ENCODE measurements around the gene ITGA1.
"Not testable (repeated sequence)": the region's sequence is repeated elsewhere in the genome, so short reads cannot be mapped to it uniquely, and the experiment has no call there.

ITGA1 gene

GRCh38 chr5:52787600-52788504 lies at the start of gene ITGA1, which contains the start of gene PELO:
Gene ITGA1 (plus strand): TSS chr5:52787916. CDS start chr5:52788354, 438 bp downstream.
Gene PELO (plus strand): TSS chr5:52787916. CDS start chr5:52800395, 12,479 bp downstream.
- DNase-seq = peak; percentile 64

- no peak for DNase-seq
Measured at GRCh38 chr5:52738095-52738506, 49.6 kb upstream of the ITGA1 start.

GRCh38 chr5:52740007-52740406 lies 47.7 kb upstream of the ITGA1 start:
- DNase-seq = no peak

GRCh38 chr5:52743012-52743411 lies 44.7 kb upstream of the ITGA1 start:
- no peak for DNase-seq

- DNase-seq = no peak
Measured at GRCh38 chr5:52743529-52743928, 44.2 kb upstream of the ITGA1 start.

GRCh38 chr5:52743970-52744369 lies 43.7 kb upstream of the ITGA1 start:
- DNase-seq = no peak

GRCh38 chr5:52744867-52745458 lies 42.8 kb upstream of the ITGA1 start:
- not testable (repeated sequence) for DNase-seq

- no peak for DNase-seq
Measured at GRCh38 chr5:52746539-52746938, 41.2 kb upstream of the ITGA1 start.

- DNase-seq = no peak
Measured at GRCh38 chr5:52748590-52748989, 39.1 kb upstream of the ITGA1 start.

- DNase-seq = no peak
Measured at GRCh38 chr5:52749666-52750065, 38.0 kb upstream of the ITGA1 start.

- DNase-seq = no peak
Measured at GRCh38 chr5:52751137-52751536, 36.6 kb upstream of the ITGA1 start.

GRCh38 chr5:52754051-52754450 lies 33.7 kb upstream of the ITGA1 start:
- DNase-seq = no peak

GRCh38 chr5:52757527-52757926 lies 30.2 kb upstream of the ITGA1 start:
- no peak for DNase-seq

GRCh38 chr5:52758014-52758413 lies 29.7 kb upstream of the ITGA1 start:
- no peak for DNase-seq

GRCh38 chr5:52759331-52759730 lies 28.4 kb upstream of the ITGA1 start:
- no peak for DNase-seq

GRCh38 chr5:52760695-52761366 lies 26.9 kb upstream of the ITGA1 start:
- no peak for DNase-seq

GRCh38 chr5:52767217-52767743 lies 20.4 kb upstream of the ITGA1 start:
- DNase-seq = no peak

GRCh38 chr5:52767766-52768480 lies 19.8 kb upstream of the ITGA1 start:
- no peak for DNase-seq

- DNase-seq = no peak
Measured at GRCh38 chr5:52769061-52769460, 18.7 kb upstream of the ITGA1 start.

- DNase-seq = no peak
Measured at GRCh38 chr5:52770287-52770939, 17.3 kb upstream of the ITGA1 start.

- DNase-seq = no peak
Measured at GRCh38 chr5:52771343-52772039, 16.2 kb upstream of the ITGA1 start.

- no peak for DNase-seq
Measured at GRCh38 chr5:52772668-52773067, 15.0 kb upstream of the ITGA1 start.

Data from NCI-H524 treated with DMSO at 0.1 percent for 48 hours (cell line).